ENCODE measurements around the gene SLC7A10. TPM values are rescaled to one million over a fixed set of nuclear protein-coding genes. Genes with fewer than 3 reads are reported as not detected.

The SLC7A10 gene
- total RNA-seq, 2 donors from 2014 or later = not detected

DNA sequence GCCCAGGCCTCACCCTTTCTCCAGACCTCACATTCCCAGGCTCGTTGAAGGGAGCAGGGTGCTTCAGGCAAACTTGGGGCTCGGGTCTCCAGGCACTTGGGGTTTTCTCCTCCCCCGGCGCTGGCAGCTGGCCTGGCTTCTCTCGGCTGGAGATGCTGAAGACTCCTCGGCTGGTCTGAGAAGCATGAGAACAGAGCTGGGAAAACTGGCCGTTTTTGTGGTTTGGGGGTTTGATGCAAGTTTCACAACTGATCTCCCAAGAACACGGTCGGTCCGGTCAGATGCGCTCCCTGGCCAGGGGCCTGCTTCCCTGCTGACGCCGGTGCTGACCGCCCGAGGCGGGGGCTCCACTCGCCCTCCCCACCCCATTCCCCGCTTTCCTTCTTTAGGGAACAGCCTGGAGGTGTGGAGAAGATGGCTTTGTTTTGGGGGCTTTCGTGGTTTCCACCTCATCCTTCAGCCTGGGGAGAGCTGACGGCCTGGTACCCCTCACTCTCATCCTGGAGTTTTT lies 41.4 kb upstream of the SLC7A10 start:
- H3K4me3 ChIP-seq = no peak overlapping the region
- DNase-seq = no peak
- no peaks in the 10 kb centered on the region for H3K4me1 ChIP-seq
- intact Hi-C loops (cut with DNase I) = no loop called here
- H3K9ac ChIP-seq (ENCODE audit: low read depth in 2 of 2, low read length in 2 of 2) = no peak overlapping the region
- no peaks in the 10 kb centered on the region for H3K36me3 ChIP-seq
- H3K9me3 ChIP-seq = no peaks in the 10 kb centered on the region
- no peak overlapping the region for H3K27ac ChIP-seq
- TF ChIP-seq, protein P1, sequence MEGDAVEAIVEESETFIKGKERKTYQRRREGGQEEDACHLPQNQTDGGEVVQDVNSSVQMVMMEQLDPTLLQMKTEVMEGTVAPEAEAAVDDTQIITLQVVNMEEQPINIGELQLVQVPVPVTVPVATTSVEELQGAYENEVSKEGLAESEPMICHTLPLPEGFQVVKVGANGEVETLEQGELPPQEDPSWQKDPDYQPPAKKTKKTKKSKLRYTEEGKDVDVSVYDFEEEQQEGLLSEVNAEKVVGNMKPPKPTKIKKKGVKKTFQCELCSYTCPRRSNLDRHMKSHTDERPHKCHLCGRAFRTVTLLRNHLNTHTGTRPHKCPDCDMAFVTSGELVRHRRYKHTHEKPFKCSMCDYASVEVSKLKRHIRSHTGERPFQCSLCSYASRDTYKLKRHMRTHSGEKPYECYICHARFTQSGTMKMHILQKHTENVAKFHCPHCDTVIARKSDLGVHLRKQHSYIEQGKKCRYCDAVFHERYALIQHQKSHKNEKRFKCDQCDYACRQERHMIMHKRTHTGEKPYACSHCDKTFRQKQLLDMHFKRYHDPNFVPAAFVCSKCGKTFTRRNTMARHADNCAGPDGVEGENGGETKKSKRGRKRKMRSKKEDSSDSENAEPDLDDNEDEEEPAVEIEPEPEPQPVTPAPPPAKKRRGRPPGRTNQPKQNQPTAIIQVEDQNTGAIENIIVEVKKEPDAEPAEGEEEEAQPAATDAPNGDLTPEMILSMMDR (IDR thresholded peaks at IDR 0.05) = no peak
- no peaks in the 10 kb centered on the region for H3K27me3 ChIP-seq

DNA sequence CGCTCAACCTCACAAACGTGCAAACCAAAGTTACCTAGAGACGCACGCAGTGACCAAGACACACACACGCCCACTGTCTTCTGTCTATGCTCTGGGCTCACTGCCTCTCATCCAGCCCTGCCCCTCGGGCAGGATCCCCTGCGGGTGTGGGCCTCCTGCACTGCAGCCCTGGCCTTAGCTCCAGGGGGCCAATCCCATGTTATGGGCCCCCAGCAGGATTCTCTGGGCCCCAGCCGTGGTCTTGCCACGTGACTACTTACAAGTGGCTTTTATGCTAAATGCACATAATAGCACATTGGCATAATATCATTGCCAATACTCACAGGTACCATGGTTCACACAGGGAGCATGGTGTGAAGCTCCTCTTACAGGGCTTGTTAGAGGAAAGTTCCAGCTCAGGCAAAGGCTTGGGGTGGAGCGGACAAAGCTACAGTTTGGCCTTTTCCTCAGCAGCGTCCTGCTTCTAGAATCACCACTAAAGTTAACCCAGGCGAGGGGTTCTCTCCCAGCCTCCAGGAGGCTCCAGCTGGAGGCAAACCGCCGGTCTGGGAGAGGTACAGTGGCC lies 39.3 kb upstream of the SLC7A10 start:
- Histone ChIP-seq H3K9ac (ENCODE audit: low read depth in 2 of 2, low read length in 2 of 2) (no peak overlapping the region), H3K9me3 (no peaks in the 10 kb centered on the region), H3K36me3 (no peaks in the 10 kb centered on the region), H3K27me3 (no peaks in the 10 kb centered on the region), H3K4me1 (no peaks in the 10 kb centered on the region), H3K4me3 (no peak overlapping the region), H3K27ac (no peak overlapping the region)
- no peak for DNase-seq
- TF ChIP-seq, protein P1 (IDR thresholded peaks at IDR 0.05) = no peak
- intact Hi-C loops (cut with DNase I) = no loop called here

DNA sequence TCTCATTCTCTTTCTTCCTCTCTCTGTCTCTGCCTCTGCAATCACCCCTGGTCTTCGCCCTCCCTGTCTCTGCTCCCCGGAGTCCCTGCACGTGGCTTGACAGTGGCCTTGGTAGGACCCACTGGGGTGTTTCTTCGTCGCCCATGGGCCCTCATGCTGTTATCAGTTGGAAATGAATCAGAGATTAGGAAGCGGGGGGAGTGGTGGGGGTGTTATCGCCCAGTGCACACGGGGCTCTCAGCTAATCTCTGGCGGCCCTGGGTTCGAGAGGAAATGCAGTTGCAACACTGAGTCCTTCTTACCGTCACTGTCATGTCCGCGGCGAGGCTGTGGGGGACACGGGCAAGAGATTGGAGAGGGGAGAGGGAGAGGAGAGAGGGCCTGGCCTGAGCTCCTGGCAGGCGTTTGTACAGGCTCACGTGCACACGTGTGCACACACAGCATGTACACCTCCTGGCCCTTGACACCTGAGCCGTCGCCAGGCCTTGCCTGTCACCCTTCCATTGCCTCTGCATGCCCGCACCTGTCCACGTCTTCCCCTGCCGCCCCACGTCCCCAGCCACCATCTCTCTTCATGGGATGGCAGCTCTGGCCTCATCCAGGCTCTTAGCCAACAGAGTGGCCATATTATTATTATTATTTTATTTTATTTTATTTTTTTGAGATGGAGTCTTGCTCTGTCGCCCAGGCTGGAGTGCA lies 37.8 kb upstream of the SLC7A10 start:
- Histone ChIP-seq H3K9me3 (no peaks in the 10 kb centered on the region), H3K4me3 (no peak overlapping the region), H3K27ac (no peak overlapping the region), H3K36me3 (no peaks in the 10 kb centered on the region), H3K27me3 (no peaks in the 10 kb centered on the region), H3K4me1 (no peaks in the 10 kb centered on the region), H3K9ac (ENCODE audit: low read depth in 2 of 2, low read length in 2 of 2) (no peak overlapping the region)
- TF ChIP-seq, protein P1 (IDR thresholded peaks at IDR 0.05) = no peak
- intact Hi-C loops (cut with DNase I) = no loop called here
- DNase-seq = no peak

DNA sequence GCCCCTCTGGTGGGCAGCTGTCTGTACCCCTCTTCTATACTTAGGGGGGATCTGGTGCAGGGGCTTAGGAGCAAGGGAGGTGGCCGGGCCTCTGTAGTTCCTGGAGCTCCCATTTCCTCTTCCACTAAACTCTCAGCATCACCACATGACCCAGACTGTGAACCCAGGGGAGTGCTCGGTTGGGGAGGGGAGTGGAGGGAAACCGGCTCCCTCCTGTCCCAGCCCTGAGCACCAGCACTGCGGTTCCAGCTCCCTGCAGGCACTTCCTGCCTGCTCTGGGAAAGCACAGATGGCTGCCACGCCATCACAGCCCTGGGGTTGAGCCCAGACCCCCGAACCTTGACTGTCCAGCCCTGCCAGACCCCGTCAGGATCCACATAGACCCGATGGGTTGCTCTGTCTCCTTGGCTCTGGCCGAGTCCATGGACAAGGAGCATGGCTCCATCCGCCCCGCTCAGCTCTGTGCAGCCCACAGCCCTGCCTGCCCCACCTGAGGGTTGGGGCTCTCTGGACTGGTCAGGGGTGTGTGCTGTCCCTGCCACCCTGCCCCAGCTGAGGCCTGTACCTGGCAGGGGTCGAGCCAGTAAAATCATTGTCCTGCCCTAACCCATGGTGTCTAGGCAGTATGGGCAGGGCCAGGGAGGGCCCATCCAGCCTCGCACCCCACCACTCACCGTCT lies 36.0 kb upstream of the SLC7A10 start:
- no peaks in the 10 kb centered on the region for H3K9me3 ChIP-seq
- intact Hi-C loops (cut with DNase I) = no loop called here
- H3K4me1 ChIP-seq = no peaks in the 10 kb centered on the region
- no peaks in the 10 kb centered on the region for H3K36me3 ChIP-seq
- no peaks in the 10 kb centered on the region for H3K27me3 ChIP-seq
- H3K4me3 ChIP-seq = no peak overlapping the region
- H3K9ac ChIP-seq (ENCODE audit: low read depth in 2 of 2, low read length in 2 of 2) = no peak overlapping the region
- DNase-seq = no peak
- TF ChIP-seq, protein P1 (IDR thresholded peaks at IDR 0.05) = no peak
- no peak overlapping the region for H3K27ac ChIP-seq

DNA sequence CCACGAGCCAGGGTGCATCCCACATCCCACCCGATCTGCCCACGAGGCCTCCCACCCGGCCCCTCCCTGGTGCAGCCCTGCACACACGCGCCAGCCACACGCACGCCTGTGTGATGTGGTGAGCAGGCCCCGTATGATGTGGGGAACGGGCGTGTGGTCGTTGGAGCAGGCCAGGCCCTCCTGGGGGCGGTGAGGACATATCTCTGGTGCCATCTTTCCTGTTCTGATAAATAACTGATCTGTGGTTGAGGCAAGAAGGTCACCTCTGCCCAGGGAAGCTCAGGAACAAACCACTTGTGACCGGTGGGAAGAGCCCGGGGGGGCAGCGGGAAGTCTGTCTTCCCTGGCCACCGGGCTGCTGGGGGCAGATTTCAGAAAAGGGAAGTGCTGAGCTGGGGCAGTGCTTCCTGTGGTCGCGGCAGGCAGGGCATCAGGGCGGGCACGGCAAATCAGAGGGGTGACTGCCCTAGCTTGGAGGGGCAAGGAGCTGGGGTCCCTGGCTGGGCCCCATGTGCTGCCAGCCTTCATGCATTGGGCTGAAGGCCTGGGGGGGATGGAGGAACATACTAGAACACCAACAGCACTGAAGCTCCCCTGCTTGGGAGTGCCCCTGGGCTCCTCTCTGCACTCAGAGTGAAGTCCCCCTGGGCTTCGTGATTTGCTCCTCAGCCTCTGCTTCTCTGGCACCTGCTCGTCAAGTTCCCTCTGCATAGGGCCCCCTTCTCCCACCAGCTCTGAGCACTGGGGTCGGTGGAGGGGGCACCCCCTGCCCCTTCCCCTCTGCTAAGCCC lies 35.2 kb upstream of the SLC7A10 start:
- H3K27me3 ChIP-seq = no peaks in the 10 kb centered on the region
- intact Hi-C loops (cut with DNase I) = no loop called here
- H3K27ac ChIP-seq = no peak overlapping the region
- H3K36me3 ChIP-seq = no peaks in the 10 kb centered on the region
- TF ChIP-seq, protein P1 (IDR thresholded peaks at IDR 0.05) = no peak
- DNase-seq = no peak
- H3K4me3 ChIP-seq = no peak overlapping the region
- no peak overlapping the region for H3K9ac ChIP-seq (ENCODE audit: low read depth in 2 of 2, low read length in 2 of 2)
- H3K4me1 ChIP-seq = no peaks in the 10 kb centered on the region
- H3K9me3 ChIP-seq = no peaks in the 10 kb centered on the region
